Peyer's patch (tissue), 4 donors: ENCODE measurements around the gene NNT. TPM values are rescaled to one million over a fixed set of nuclear protein-coding genes. Genes with fewer than 3 reads are reported as not detected.

Source experiments
- DNase-seq, 3 donors: peaks; one replicate each; pipeline ENCODE4 v3.0.0-alpha.2; 2017 to 2019
- H3K27ac ChIP-seq, 4 donors: fragments of 200-600 bp; sonication (generic); one replicate each; pipeline ENCODE4 v1.5.1; 2016 to 2019
- H3K27me3 ChIP-seq, 2 donors: fragments of 200-600 bp; sonication (generic); one replicate each; pipeline ENCODE4 v1.5.1; 2019
- H3K36me3 ChIP-seq, 3 donors: fragments of 200-600 bp; sonication (generic); one replicate each; pipeline ENCODE4 v1.5.1; 2016 to 2019
- H3K4me1 ChIP-seq, 4 donors: fragments of 200-600 bp; sonication (generic); one replicate each; pipeline ENCODE4 v1.5.1; 2016 to 2019
- H3K4me3 ChIP-seq, 4 donors: fragments of 200-600 bp; sonication (generic); 1 replicate in 3 of 4; 2 replicates in 1 of 4; pipeline ENCODE4 v1.5.1; 2016 to 2019; ENCODE audit warnings: mild to moderate bottlenecking in 1 of 4
- H3K9me3 ChIP-seq, 4 donors: fragments of 200-600 bp; sonication (generic); one replicate each; pipeline ENCODE4 v1.5.1; 2016 to 2019; ENCODE audit warnings: mild to moderate bottlenecking in 1 of 4
- POLR2A ChIP-seq, 2 donors: fragments of 450-650 bp; IDR thresholded peaks; one replicate each; pipeline ENCODE4 v1.5.1; 2017; ENCODE audit warnings: antibody characterized with exemption in 2 of 2, mild to moderate bottlenecking in 2 of 2, moderate library complexity in 2 of 2
- total RNA-seq, 4 donors: library from RNA; depleted of rRNA; stranded (reverse); fragments of >200 nt; gene quantifications; one replicate each; pipeline ENCODE4 v1.1.0, GENCODE V29; 2016
- TF ChIP-seq, protein P1 (sequence below), 6 experiments: fragments of 450-650 bp in 4 of 6; fragments of 200-600 bp in 2 of 6; sonication (generic) in 1 of 6; IDR thresholded peaks; one replicate each; pipeline ENCODE4 v1.5.1; 2017 to 2019; ENCODE audit warnings: antibody characterized with exemption in 6 of 6, mild to moderate bottlenecking in 3 of 6, moderate library complexity in 1 of 6

NNT gene
- total RNA-seq, 4 donors from 2014 or later: 30.5 to 59.7 (median 44.5) TPM

DNA sequence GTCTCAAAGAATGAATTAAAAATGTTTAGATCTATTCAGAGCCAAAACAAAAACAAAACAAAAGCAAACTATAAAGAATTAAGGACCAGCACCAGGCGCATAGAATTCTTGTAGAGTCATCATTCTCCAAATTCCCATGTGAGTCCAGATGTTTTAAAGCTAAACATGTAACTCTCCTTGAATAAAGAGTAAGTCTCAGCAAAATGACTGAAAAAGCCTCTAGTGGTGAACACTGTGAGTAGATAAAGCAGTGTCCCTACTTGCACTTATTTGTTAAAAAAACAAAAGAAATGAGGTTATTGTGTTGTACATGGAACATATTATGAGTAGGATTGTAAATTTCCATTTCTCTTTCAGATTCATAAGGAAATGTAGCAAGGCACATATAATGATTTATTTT lies 44.0 kb downstream of the NNT start:
- Histone ChIP-seq H3K27ac (no peak overlapping the region), H3K4me3 (no peak overlapping the region), H3K36me3 (peaks cover 0 to 52% (median 3%) of the 10 kb centered on the region in 3 donors), H3K9me3 (no peaks in the 10 kb centered on the region), H3K27me3 (no peaks in the 10 kb centered on the region), H3K4me1 (no peaks in the 10 kb centered on the region)
- DNase-seq: no peak
- no peak for TF ChIP-seq POLR2A (IDR thresholded peaks at IDR 0.05)
- TF ChIP-seq, protein P1, sequence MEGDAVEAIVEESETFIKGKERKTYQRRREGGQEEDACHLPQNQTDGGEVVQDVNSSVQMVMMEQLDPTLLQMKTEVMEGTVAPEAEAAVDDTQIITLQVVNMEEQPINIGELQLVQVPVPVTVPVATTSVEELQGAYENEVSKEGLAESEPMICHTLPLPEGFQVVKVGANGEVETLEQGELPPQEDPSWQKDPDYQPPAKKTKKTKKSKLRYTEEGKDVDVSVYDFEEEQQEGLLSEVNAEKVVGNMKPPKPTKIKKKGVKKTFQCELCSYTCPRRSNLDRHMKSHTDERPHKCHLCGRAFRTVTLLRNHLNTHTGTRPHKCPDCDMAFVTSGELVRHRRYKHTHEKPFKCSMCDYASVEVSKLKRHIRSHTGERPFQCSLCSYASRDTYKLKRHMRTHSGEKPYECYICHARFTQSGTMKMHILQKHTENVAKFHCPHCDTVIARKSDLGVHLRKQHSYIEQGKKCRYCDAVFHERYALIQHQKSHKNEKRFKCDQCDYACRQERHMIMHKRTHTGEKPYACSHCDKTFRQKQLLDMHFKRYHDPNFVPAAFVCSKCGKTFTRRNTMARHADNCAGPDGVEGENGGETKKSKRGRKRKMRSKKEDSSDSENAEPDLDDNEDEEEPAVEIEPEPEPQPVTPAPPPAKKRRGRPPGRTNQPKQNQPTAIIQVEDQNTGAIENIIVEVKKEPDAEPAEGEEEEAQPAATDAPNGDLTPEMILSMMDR (IDR thresholded peaks at IDR 0.05): no peak

DNA sequence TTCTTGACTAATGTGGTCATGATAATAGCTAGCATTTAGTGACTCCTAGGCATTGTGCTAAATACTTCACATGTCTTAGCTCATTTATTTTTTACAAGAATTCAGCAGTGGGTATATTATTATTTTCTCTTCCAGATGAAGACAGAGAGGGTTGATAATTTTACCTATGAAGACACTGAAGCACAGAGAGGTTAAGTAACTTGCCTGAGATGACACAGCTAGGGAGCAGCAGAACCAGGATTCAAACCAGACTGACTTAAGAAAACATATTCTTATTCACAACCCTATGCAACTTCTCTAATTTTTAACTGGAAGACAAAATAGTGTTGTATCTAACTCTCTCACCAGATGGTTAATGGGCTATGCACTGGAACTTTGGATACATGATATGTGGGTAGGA lies 44.8 kb downstream of the NNT start:
- H3K4me1 ChIP-seq: no peaks in the 10 kb centered on the region
- H3K4me3 ChIP-seq: no peak overlapping the region
- H3K27ac ChIP-seq: no peak overlapping the region
- no peak for DNase-seq
- H3K27me3 ChIP-seq: no peaks in the 10 kb centered on the region
- peaks cover 0 to 60% (median 3%) of the 10 kb centered on the region in 3 donors for H3K36me3 ChIP-seq
- TF ChIP-seq, protein P1 (IDR thresholded peaks at IDR 0.05): no peak
- no peak for TF ChIP-seq POLR2A (IDR thresholded peaks at IDR 0.05)
- H3K9me3 ChIP-seq: no peaks in the 10 kb centered on the region

DNA sequence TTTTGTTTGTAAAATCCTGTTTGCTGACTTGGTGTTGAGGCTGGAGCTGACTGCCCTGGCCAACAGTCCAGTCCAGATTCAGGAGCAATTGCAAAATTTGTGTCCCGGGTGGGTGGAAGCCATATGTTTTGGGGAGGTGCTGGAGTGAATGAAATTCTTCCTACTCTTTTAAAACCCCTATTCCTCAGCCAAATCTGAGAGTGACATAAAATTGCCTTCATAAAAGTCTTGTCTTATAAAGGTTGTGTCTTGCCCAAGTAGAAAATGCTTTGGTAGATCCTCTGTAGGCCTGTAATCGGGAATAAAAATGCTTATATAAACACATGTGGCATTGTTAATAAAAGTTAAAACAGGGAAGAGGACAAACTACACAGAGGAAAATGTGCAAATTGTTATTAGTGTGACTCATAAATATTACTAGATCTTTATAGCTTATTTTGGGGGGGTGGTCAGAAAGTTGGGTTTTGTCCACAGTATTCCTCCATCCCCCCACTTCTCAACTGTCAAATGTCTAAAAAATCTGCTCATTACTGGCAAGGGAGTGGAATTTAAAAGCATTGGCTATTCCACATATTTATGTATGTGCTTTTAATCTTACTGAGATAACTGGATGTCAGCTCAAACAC lies 45.6 kb downstream of the NNT start:
- DNase-seq: no peak
- no peak overlapping the region for H3K4me3 ChIP-seq
- TF ChIP-seq, protein P1 (IDR thresholded peaks at IDR 0.05): no peak
- no peak for TF ChIP-seq POLR2A (IDR thresholded peaks at IDR 0.05)
- H3K9me3 ChIP-seq: no peaks in the 10 kb centered on the region
- peaks cover 0 to 68% (median 3%) of the 10 kb centered on the region in 3 donors for H3K36me3 ChIP-seq
- no peaks in the 10 kb centered on the region for H3K4me1 ChIP-seq
- H3K27me3 ChIP-seq: no peaks in the 10 kb centered on the region
- no peak overlapping the region for H3K27ac ChIP-seq

DNA sequence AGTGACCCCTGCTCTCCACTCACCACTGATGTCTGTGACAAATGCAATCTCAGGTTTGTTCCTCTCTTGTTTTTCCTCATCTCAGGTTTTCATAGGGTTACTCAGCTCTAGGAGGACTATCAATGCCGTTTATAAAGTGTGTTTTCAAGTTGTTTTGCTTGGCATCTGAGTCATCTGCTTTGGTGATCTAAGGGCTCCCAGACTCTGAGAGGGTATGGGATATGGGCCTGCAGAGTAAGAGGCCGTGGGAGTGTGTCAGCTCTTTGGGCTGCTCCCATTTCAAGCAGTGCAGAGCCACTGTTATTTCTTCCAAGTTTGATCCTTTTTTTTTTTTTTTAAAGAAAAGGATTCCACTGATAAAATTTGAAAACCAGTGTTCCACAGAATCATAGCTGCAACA lies 46.3 kb downstream of the NNT start:
- TF ChIP-seq POLR2A (IDR thresholded peaks at IDR 0.05): no peak
- TF ChIP-seq, protein P1 (IDR thresholded peaks at IDR 0.05): no peak
- Histone ChIP-seq H3K27ac (no peak overlapping the region), H3K36me3 (peaks cover 0 to 71% (median 3%) of the 10 kb centered on the region in 3 donors)

DNA sequence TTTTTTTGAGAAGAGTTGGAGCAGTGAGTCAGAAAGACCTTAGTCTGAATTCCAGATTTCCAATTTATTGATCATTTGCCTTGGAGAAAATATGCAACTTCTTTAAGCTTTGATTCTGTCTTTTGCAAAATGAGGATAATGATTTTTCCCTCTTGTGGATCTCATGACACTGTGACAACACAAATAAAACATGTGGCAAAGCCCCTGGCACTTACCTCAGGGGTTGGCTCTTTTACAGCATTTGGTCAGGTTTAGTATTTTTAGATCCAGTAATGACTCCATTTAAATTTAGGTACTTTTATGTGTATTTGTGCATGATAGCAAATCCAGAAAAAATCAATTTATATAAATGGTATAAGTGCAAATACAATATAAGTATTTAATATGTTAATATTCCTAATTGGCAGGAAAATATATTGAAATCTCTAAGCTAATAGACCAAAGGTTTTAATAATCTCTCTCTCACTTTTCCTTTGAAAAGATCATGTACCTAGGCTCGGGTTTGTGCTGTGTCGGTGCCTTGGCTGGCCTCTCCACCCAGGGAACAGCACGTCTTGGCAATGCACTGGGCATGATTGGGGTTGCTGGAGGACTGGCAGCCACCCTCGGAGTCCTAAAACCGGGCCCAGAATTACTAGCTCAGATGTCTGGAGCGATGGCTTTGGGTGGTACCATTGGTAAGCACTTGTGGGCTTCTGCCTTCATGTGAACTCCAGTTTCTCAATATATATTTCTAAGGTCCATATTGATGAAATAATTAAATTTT lies 49.7 kb downstream of the NNT start:
- H3K9me3 ChIP-seq: no peaks in the 10 kb centered on the region
- no peak overlapping the region for H3K27ac ChIP-seq
- no peak for TF ChIP-seq POLR2A (IDR thresholded peaks at IDR 0.05)
- TF ChIP-seq, protein P1 (IDR thresholded peaks at IDR 0.05): no peak
- H3K36me3 ChIP-seq: peaks cover 0 to 83% (median 3%) of the 10 kb centered on the region in 3 donors
- no peak for DNase-seq
- no peak overlapping the region for H3K4me3 ChIP-seq
- H3K27me3 ChIP-seq: no peaks in the 10 kb centered on the region
- H3K4me1 ChIP-seq: no peaks in the 10 kb centered on the region

More for the DNA sequence above, 46.3 kb downstream of the NNT start:
- DNase-seq: no peak
- Histone ChIP-seq H3K27me3 (no peaks in the 10 kb centered on the region), H3K9me3 (no peaks in the 10 kb centered on the region), H3K4me3 (no peak overlapping the region), H3K4me1 (no peaks in the 10 kb centered on the region)
